HG02943 (cell line): Measurements from ENCODE around the gene MARS1.
A peak's percentile ranks its signal among the peaks of the same experiment; 100 is the strongest.

Experiments used
- ATAC-seq: cut with Tn5 transposase; IDR thresholded peaks from one replicate; pipeline ENCODE4 v1.9.1; 2021; ENCODE audit warnings: mild to moderate bottlenecking, low read depth, moderate library complexity; ENCODE audit not compliant: unreplicated experiment

The MARS1 gene

DNA sequence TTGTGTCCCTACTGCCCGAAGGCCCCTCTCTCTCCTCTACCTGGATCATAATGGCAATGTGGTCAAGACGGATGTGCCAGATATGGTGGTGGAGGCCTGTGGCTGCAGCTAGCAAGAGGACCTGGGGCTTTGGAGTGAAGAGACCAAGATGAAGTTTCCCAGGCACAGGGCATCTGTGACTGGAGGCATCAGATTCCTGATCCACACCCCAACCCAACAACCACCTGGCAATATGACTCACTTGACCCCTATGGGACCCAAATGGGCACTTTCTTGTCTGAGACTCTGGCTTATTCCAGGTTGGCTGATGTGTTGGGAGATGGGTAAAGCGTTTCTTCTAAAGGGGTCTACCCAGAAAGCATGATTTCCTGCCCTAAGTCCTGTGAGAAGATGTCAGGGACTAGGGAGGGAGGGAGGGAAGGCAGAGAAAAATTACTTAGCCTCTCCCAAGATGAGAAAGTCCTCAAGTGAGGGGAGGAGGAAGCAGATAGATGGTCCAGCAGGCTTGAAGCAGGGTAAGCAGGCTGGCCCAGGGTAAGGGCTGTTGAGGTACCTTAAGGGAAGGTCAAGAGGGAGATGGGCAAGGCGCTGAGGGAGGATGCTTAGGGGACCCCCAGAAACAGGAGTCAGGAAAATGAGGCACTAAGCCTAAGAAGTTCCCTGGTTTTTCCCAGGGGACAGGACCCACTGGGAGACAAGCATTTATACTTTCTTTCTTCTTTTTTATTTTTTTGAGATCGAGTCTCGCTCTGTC is 31.0 kb upstream of the MARS1 start:
- no peak for ATAC-seq

DNA sequence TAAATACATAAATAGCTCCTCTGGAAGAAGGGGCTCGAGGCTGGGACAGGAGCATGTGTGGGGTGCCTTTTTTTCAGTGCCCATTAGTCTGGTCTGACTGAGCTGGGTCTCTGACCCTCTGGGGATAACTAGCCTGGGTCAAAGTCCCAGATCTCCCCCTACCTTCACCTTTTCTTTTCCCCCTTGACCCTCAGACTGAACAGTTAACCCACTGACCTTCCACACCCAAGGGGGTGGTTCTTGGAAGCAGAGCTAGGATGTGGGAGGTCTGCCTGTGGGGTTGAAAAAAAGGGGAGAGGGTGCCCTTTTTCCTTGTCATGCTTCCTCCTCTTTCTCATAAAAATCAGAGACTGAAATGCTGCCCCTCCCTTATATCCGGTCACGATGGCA is 29.2 kb upstream of the MARS1 start:
- no peak for ATAC-seq

DNA sequence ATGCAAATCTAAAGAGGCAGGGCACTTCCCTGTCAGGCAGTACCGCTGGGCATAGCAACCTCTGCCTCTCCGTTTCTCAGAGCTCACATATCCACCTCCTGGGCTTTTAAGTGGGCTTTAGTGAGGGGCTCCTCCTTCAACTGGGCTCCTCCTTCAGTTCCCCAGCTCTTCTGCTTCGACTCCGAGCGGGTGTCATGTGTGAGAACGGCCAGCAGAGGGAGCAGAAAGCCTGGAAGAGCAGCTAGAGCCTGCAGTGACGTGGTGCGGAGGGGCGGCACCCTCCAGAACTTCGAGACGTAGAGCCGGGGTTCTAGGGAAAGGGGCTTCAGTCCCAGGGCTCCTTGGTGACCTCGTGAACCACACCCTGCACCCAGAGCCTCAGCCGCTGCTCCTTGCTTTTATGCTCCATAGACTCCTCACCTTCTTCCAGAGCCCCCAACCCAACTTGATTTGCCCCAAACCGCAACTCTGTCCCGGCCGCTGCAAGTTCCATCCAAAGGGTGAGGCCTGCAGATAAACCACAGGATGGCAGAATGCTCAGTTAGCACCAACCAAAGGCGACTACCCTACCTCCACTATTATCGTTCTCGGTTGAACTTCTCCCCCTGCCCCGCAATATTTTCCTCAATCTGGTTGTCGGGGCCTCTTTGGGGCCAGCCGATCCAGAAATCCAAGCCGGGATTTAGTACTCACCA is 28.7 kb upstream of the MARS1 start:
- peak; percentile 56 for ATAC-seq

DNA sequence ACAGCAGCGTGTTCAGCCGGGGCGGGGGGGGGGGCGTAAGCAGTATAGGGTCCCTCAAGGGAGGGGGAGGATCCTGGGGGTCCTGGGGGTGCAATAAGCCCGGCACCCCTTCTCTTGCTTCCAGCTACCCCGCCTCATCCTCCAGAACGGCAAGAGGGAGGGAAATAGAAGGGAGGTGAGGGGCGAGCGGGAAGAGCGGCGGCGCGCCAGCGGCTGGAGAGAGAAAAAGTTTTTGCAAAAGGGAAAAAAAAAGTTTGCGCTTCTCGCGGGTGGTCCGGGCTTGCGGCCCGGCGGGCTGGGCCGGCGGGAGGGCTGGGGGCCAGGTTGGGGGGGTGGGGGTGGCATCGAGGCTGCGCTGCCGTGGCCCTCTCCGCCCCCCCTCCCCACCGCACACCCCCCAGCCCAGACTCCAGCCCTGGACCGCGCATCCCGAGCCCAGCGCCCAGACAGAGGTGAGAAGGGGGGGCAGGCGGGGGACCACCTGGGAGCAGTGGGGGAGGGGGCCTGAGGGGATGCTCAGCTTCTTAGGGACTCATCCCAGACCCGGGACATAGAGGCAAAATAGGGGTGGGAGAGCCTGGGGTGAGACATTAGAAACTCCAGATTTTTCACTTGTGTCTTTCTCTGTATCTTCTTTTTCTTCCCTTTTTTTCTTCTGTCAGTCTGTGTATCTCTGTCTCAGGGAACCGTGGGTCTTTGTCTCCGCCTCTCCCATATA is 28.0 kb upstream of the MARS1 start, which contains the start of gene GLI1:
GLI1 (plus strand) TSS at position 36 of the 718 bp plus-strand sequence. CDS start 3,907 bp downstream, outside the sequence.
- no peak for ATAC-seq

DNA sequence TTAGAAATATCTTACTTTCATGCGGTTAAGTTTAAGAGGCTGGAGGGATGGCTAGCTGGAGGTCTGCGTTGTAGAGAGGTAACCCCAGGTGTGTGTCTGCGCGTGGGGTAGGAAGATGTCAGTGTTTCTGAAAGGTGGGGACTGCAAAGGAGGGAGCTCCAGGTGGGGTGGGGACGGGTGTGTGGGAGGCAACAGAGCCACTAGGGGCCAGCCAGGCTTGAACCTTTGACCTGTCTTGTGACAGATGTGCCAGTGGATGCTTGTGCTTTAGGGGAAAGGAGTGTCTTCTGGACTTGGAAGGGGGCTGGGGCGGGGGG is 27.4 kb upstream of the MARS1 start:
- ATAC-seq, result no peak

DNA sequence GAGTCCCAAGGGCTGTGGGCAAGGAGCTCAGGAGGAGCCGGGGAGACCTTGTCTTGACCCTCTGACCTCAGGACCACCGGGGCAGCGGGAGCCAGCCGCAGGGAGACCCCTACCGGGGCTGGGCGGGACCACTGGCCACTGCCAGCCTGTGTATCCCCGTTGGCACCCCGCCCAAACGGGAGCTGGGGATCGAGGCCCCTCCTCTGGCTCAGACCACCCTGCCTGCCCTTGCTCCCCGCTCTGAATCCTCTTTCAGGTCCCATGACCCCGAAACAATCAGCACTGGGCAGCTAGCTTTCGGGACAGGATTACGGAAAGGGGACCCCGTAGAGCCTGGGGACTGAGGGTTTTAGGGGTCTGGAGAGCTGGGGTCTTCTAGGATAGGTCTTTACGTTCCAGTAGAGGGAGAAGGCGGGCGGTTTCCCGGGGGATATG is 27.0 kb upstream of the MARS1 start:
- ATAC-seq, result no peak

DNA sequence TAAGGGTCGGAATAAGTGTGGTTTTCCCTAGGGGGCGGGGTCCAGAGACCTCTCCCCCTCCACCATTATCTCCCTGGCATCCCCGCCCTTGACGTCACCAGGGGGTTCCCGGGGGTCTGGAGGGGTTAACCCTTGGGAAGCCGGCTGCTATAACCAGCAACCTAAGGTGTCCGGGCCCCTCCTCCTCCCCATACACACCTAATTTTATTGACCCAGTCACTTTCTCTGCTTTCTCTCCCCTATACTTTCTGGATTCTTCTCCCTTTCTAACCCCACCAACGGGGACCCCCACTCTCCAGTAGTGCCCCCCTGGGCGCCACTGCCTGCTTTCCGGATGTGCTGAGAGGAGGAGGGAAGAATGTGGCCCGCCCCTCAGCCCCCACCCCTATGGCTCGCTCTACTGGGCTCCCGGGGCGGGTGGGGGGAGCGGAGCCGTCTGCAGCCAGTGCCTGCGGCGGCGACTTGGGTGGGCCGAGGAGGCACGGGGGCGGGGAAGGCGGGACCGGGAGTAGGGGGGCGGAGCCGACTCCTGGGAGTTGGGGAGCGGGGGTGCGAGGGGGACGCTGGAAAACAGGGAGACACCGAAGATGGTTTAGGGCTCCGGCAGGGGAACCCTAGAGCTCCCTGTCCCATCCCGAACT is 26.5 kb upstream of the MARS1 start:
- no peak for ATAC-seq

DNA sequence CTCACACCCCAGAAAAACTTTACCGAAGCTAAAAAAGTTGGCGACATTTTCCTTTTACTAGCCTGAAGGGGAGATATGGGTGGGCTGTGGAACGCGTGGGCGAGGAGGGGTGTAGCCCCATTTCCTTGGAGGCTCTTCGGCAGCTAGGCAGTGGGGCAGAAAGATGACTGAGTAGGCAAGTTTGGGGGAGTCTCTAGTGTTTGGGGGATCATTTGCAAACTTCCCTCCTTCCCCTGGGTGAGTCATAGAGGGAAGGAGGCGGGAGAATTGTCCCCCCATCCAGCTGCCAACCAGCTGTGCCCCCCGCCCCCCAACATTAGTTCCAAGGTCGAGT is 26.0 kb upstream of the MARS1 start:
- ATAC-seq, result no peak

DNA sequence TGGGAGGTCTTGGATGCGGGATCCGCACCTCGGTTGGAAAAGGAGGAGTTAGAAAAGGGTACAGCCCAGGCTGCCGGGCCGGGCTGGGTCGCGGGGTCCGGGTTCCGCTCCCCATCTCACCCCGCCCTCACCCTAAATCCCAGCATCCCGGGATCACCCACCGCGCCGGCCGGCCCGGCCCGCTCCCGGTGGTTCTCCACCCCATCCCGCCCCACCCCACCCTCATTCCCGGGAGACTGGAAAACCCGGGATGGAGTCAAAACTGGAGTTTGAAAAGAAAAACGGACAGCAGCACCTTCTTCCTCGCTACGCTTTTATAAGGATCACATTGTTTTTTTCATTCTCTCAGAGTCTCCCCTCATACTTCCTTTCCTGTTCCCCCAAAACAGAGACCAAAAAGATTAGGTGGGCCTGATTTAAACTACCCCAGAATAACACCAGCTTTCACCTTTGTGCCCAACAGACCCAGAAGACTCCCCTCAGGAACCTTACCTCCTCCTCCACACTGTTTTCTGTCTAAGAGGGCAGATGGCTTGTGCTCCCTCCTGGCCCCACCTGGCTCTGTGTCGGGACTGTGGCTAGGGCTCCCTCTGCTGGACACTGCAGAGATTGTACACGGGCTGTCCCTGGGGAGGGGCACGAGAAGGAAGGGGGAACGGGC is 25.5 kb upstream of the MARS1 start:
- ATAC-seq, result peak; percentile 44

DNA sequence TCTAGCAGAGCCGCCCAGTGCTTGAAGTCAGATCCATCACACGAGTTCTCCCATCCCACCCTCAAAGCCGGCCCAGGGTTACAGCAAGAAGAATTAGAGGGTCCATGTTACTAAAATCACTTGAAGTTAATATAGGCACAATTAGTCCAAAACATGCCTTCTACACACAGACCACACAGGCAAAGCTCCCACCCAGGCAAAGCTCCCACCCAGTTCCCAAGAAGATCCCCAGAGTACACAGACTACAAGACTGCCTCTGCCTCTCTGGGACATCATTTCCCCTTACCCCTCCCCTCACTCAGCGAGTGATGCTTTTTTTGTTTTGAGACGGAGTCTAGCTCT is 25.0 kb upstream of the MARS1 start:
- no peak for ATAC-seq

DNA sequence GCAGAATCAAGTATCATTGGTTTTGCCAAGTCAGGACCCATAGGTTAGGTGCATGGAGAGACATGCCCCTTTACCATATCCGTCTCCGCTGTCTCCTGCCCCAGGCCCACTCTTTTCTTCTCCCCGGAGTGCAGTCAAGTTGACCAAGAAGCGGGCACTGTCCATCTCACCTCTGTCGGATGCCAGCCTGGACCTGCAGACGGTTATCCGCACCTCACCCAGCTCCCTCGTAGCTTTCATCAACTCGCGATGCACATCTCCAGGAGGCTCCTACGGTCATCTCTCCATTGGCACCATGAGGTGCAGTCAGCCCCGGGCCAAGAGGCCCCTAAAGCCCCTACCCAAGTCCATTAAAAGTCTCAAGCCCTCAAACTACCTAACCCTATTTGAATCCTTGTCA is 23.3 kb upstream of the MARS1 start:
- ATAC-seq, result no peak

DNA sequence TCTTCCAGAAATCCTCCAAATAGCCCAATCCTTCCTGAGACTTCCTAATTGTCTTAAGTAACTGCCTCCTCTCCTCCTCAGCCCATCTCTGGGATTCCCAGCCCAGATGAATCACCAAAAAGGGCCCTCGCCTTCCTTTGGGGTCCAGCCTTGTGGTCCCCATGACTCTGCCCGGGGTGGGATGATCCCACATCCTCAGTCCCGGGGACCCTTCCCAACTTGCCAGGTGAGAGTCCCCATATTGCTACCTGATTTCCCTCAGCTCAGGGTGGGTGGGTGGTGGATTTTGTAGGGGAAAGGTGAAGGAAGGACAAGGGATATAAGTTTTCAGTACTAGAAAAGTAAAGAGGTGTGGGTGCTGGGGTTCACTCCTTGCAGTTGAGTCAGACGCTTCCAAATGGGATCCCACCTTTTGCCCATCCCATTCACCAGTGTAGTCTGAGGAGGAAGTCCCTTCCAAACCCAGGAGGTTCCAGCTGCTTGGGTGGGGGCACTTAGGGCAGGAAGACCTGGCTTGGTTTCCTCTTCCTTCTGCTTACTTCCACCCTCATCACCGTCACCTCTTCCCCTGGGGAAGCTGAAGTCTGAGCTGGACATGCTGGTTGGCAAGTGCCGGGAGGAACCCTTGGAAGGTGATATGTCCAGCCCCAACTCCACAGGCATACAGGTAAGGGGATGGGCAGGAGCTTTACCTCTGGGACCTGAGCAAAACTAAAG is 22.7 kb upstream of the MARS1 start:
- ATAC-seq, result no peak

DNA sequence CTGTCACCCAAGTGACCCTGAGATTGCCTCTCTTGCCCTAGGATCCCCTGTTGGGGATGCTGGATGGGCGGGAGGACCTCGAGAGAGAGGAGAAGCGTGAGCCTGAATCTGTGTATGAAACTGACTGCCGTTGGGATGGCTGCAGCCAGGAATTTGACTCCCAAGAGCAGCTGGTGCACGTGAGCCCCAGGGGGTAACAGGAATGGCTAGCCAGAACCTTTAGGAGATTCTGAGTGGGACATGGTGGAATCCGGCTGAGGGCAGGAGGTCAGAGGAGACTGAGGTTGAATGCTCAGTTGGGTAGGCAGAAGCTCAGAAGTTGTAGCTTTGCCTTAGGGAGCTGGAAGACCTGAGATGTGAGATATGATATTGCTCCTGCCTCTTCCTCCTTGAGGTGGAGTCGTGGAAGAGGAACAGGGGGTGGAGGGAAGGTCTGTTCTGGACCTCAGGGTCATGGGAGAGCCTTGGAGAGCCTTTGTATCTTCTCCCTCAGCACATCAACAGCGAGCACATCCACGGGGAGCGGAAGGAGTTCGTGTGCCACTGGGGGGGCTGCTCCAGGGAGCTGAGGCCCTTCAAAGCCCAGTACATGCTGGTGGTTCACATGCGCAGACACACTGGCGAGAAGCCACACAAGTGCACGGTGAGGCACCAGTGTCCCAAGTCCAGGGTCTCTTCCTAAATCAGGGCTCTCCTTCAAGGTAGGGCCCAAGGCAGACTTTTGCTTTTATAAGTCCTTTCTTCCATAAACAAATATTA is 21.9 kb upstream of the MARS1 start:
- no peak for ATAC-seq

DNA sequence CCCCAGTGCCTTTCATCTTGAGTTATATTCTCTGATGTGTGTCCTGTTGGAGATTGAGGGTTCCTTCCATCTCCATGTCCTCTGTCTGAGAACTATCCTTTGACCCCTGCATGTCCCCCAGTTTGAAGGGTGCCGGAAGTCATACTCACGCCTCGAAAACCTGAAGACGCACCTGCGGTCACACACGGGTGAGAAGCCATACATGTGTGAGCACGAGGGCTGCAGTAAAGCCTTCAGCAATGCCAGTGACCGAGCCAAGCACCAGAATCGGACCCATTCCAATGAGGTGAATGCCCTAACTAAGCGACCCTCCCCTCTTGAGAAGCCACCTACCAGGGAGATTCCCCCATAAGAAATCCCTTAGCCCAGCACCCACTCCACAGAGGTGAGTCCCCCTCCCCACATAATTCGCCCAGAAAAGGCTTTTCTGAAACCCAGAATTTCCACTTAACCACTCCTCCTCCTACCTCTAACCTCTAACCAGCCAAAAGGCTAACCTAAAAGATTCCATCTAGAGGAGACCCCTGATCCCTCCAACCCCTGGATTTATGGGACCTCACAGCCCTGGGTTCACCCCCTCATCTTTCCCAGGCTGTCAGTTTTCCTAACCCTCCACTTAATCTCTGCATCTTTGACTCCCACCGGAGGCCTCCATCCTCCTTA is 20.5 kb upstream of the MARS1 start:
- no peak for ATAC-seq

DNA sequence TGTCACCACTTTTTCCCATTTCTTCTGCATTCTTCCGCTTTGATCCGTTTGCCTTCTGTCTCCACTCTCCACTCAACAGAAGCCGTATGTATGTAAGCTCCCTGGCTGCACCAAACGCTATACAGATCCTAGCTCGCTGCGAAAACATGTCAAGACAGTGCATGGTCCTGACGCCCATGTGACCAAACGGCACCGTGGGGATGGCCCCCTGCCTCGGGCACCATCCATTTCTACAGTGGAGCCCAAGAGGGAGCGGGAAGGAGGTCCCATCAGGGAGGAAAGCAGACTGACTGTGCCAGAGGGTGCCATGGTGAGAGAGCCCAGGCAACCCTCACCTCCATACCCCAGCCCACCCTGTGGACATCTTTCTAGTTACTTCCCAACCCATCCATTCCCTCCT is 20.0 kb upstream of the MARS1 start:
- ATAC-seq, result no peak

DNA sequence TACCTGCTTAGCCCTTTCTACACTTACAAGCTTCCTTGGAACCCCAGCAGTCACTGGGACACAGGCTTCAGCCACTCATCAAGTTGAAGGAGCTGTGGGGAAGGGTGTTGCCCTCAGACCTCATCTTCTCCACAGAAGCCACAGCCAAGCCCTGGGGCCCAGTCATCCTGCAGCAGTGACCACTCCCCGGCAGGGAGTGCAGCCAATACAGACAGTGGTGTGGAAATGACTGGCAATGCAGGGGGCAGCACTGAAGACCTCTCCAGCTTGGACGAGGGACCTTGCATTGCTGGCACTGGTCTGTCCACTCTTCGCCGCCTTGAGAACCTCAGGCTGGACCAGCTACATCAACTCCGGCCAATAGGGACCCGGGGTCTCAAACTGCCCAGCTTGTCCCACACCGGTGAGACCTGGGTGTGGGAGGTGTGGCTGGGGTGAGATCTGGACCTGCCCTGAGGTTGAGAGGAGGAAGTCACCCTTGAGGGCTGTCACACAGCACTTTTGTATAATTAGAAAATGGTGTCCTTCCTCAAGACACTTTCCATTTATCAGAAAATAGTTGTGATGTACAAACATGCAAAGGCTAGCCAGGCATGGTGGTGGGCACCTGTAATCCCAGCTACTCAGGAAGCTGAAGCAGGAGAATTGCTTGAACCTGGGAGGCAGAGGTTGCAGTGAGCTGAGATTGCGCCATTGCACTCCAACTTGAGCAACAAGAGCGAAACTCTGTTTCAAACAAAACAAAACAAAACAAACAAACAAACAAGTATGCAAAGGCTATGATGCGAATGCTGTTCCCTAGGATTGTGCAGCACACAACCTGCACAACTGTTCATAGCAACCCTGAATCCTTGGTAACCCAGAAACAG is 18.3 kb upstream of the MARS1 start:
- no peak for ATAC-seq

DNA sequence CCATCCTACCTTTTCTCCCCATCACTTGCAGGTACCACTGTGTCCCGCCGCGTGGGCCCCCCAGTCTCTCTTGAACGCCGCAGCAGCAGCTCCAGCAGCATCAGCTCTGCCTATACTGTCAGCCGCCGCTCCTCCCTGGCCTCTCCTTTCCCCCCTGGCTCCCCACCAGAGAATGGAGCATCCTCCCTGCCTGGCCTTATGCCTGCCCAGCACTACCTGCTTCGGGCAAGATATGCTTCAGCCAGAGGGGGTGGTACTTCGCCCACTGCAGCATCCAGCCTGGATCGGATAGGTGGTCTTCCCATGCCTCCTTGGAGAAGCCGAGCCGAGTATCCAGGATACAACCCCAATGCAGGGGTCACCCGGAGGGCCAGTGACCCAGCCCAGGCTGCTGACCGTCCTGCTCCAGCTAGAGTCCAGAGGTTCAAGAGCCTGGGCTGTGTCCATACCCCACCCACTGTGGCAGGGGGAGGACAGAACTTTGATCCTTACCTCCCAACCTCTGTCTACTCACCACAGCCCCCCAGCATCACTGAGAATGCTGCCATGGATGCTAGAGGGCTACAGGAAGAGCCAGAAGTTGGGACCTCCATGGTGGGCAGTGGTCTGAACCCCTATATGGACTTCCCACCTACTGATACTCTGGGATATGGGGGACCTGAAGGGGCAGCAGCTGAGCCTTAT is 17.4 kb upstream of the MARS1 start:
- ATAC-seq, result no peak
